CD8-positive, alpha-beta memory T cell (primary cell): ENCODE data around the gene GDF11. TPM values are rescaled to one million over a fixed set of nuclear protein-coding genes. Genes with fewer than 3 reads are reported as not detected.

ENCODE experiments used
- CTCF ChIA-PET: fragments of 350-600 bp; sonication (Branson Sonifier 250); formaldehyde crosslinking; loops from one replicate; lab custom pipeline; 2021; ENCODE audit warnings: antibody characterized with exemption; lab: Charles Lee
- POLR2A ChIA-PET: fragments of 350-600 bp; sonication (Branson Sonifier 250); formaldehyde crosslinking; loops from one replicate; lab custom pipeline; 2021; ENCODE audit warnings: antibody characterized with exemption; lab: Charles Lee
- DNase-seq, 5 donors: peaks; one replicate each; pipeline versions ENCODE4 v3.0.0 to v3.0.0-alpha.2; 2020 to 2022; ENCODE audit warnings: mixed read lengths in 1 of 5
- H3K27ac ChIP-seq: one replicate; pipeline ENCODE4 v1.7.0; 2013; ENCODE audit warnings: low read depth, mild to moderate bottlenecking, low read length, moderate library complexity
- H3K27me3 ChIP-seq: 2 replicates; pipeline ENCODE4 v1.7.0; 2013; ENCODE audit warnings: low read length, mild to moderate bottlenecking; ENCODE audit not compliant: insufficient read depth, poor library complexity, severe bottlenecking
- H3K36me3 ChIP-seq: 2 replicates; pipeline ENCODE4 v1.7.0; 2013; ENCODE audit warnings: mild to moderate bottlenecking, low read length, moderate library complexity; ENCODE audit not compliant: insufficient read depth
- H3K4me1 ChIP-seq: 2 replicates; pipeline ENCODE4 v1.7.0; 2013; ENCODE audit warnings: mild to moderate bottlenecking, low read length, moderate library complexity; ENCODE audit not compliant: insufficient read depth
- H3K4me3 ChIP-seq: 2 replicates; pipeline ENCODE4 v1.7.0; 2013; ENCODE audit warnings: mild to moderate bottlenecking, low read length
- H3K9me3 ChIP-seq: 2 replicates; pipeline ENCODE4 v1.7.0; 2013; ENCODE audit warnings: mild to moderate bottlenecking, low read length
- H3K27ac Mint-ChIP-seq, 8 donors: one replicate each; pipeline ENCODE4 v1.8.0; 2020 to 2021; ENCODE audit warnings: mixed read lengths in 8 of 8, mild to moderate bottlenecking in 6 of 8, inconsistent platforms in 3 of 8, moderate library complexity in 3 of 8
- H3K27me3 Mint-ChIP-seq, 2 donors: one replicate each; pipeline ENCODE4 v1.8.0; 2020 to 2021; ENCODE audit warnings: mixed read lengths in 2 of 2, mild to moderate bottlenecking in 1 of 2, moderate library complexity in 1 of 2
- H3K36me3 Mint-ChIP-seq, 3 donors: one replicate each; pipeline ENCODE4 v1.8.0; 2020 to 2021; ENCODE audit warnings: mixed read lengths in 3 of 3, inconsistent platforms in 1 of 3, mild to moderate bottlenecking in 1 of 3
- H3K4me1 Mint-ChIP-seq, 3 donors: one replicate each; pipeline ENCODE4 v1.8.0; 2020 to 2021; ENCODE audit warnings: mixed read lengths in 3 of 3, inconsistent platforms in 1 of 3, mild to moderate bottlenecking in 1 of 3
- H3K4me3 Mint-ChIP-seq, 7 donors: one replicate each; pipeline ENCODE4 v1.8.0; 2020 to 2021; ENCODE audit warnings: mixed read lengths in 7 of 7, mild to moderate bottlenecking in 6 of 7, moderate library complexity in 4 of 7, inconsistent platforms in 2 of 7
- H3K9me3 Mint-ChIP-seq, 5 donors: one replicate each; pipeline ENCODE4 v1.8.0; 2020 to 2022; ENCODE audit warnings: mixed read lengths in 5 of 5, mild to moderate bottlenecking in 3 of 5, moderate library complexity in 2 of 5, inconsistent platforms in 1 of 5
- polyA plus RNA-seq: library from polyadenylated mRNA; unstranded; fragments of 300-500 nt; fragmentation: Illumina TruSeq; gene quantifications from one replicate; pipeline ENCODE4 v1.2.3, GENCODE V29; 2021
- total RNA-seq, 2 experiments: library from RNA; stranded (reverse); gene quantifications; one replicate each; pipeline ENCODE4 v1.2.3, GENCODE V29; 2021

Gene GDF11
- total and polyA plus RNA-seq, 3 experiments from 2014 or later = 1.4 to 13.5 (median 13.1) TPM

DNA sequence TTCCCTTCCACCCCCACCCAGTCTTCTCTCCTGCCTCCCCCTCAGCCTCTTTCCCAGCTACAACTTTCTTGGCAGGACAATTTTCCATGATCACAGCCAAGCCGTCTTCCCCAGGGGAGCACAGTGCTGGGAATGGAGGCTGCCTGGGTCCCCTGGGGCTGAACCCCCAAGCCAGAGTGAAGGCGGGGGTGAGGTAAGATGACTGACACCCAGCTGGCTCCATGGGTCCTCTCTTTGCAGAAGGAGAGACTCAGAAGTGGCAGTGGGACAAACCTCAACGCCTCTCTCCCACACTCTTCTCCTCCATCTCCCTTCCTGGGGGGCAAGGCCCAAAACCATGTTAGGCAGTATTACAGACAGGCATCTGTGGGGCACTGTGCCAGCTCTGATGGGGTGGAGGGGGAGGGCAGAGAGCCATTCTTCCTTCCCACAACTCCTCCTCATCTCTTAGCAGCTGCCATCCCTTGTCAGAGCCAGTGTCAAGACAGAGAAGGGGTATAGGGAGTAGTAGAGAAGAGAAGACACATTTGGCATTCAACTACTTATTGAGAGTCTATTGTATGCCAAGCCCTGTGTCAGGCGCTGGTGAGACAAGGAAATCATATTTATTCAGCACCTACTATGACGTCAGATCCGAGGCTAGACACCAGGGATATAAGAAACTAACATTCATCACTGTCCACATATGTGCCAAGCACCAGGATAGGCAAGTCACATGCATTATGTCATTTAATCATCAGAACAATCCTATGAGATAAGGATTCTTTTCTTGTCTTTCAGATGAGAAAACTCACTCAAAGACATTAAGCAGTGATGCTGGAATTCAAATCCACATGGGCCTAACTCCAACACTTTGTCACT lies 38.8 kb upstream of the GDF11 start:
- Mint-ChIP-seq H3K9me3 (no peaks in the 10 kb centered on the region), H3K36me3 (peaks cover 0 to 2% (median 0%) of the 10 kb centered on the region in 3 donors), H3K27me3 (peaks cover 19 to 29% of the 10 kb centered on the region in 2 donors), H3K4me3 (no peak overlapping the region), H3K4me1 (peaks cover 17 to 21% (median 19%) of the 10 kb centered on the region in 3 donors), H3K27ac (peak overlapping the region in 1 of 8 donors; percentile 92)
- H3K9me3 ChIP-seq = no peaks in the 10 kb centered on the region
- H3K4me3 ChIP-seq = no peak overlapping the region
- H3K27ac ChIP-seq = no peak overlapping the region
- no peaks in the 10 kb centered on the region for H3K36me3 ChIP-seq
- CTCF ChIA-PET = interaction anchor here (1.1 kb wide), 1 partner anchor 48 kb away, joined by 3 read pairs; no protein-coding TSS in a partner anchor
- H3K27me3 ChIP-seq = peaks cover 12% of the 10 kb centered on the region
- peaks cover 16% of the 10 kb centered on the region for H3K4me1 ChIP-seq
- POLR2A ChIA-PET = no interaction called here
- no peak for DNase-seq

DNA sequence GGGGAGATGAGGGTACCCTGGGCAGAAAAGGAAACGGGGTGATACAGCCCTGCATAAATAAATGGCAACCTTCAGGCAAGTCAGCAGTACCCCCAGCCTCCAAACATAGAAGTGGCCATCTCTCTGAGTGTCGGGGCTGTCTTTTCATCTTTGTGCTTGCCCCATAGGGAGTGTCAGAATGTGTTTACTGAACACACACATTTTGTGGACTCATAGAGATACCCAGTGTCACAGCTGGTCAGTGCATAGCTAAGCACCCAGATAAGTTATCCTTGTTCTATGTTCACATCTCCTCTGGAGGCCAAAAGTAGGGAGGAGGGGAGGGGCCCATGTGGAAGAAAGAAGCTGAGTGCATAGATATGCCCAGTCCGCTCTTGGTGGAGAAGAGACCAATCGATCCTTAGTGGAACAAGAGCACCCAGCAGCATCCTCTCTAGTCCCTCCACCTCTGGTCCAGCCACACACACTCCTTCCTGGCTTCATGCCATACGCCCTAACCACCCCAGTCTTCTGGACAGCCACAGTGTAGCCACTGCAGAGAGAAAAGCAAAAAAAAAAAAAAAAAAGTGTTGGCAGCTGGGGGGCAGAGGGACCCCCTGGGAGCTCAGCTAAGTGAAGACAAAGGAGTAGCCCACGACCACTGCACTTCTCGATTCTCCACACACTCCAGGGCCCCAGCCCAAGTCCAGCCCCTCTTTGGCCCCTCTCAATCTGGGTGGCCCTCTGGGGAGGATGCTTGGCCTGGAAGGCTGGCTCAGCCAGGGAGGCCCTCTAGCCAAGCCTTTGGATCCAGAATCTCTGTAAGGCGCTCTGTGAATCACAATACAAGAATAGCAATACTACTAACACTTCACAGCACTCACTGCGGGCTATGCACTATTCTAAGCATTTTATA lies 37.9 kb upstream of the GDF11 start:
- DNase-seq = peak in 1 of 5 donors; percentile 14
- no peak overlapping the region for H3K27ac ChIP-seq
- no peaks in the 10 kb centered on the region for H3K36me3 Mint-ChIP-seq
- peaks cover 12% of the 10 kb centered on the region for H3K27me3 ChIP-seq
- no peaks in the 10 kb centered on the region for H3K36me3 ChIP-seq
- peaks cover 25 to 27% of the 10 kb centered on the region in 2 donors for H3K27me3 Mint-ChIP-seq
- no peak overlapping the region for H3K4me3 Mint-ChIP-seq
- H3K9me3 ChIP-seq = no peaks in the 10 kb centered on the region
- H3K27ac Mint-ChIP-seq = peak overlapping the region in 1 of 8 donors; percentile 18
- peaks cover 16% of the 10 kb centered on the region for H3K4me1 ChIP-seq
- no peak overlapping the region for H3K4me3 ChIP-seq
- ChIA-PET CTCF (interaction anchor here (1.0 to 1.3 kb wide), 3 partner anchors 49 to 125 kb away, joined by 3 to 5 read pairs (median 4); partner anchors contain the start of gene DNAJC14), POLR2A (no interaction called here)
- H3K4me1 Mint-ChIP-seq = peaks cover 18 to 22% (median 20%) of the 10 kb centered on the region in 3 donors
- no peaks in the 10 kb centered on the region for H3K9me3 Mint-ChIP-seq

DNA sequence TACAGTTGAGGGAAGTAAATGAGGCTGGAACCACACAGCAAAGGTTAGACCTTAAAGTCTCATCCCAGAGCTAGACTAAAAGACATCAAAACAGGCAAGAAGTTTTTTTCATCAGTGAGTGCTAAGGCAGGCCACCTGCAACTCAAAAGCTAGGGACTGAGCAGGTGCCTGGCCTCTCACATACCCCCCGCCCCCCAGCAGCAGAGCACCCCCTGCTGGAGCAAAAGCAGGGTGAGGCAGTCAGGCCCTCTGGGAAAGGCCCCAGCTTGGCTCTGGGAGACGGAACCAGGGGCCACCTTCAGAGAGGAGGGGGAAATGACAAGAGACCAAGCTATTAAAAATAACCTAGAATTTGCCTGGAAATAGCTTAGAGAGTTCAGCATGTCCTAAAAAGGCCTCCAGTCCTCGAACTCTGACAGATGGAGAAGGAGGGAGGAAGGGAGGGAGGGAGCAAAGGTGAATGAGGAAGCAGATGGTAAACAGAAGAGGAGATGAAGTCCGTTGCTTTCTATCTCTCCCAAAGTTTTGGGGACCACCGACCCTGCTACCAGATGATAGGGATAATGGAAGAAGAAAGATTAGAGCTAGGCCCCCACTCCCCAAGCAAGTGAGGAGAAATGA lies 37.0 kb upstream of the GDF11 start:
- peaks cover 25 to 29% of the 10 kb centered on the region in 2 donors for H3K27me3 Mint-ChIP-seq

DNA sequence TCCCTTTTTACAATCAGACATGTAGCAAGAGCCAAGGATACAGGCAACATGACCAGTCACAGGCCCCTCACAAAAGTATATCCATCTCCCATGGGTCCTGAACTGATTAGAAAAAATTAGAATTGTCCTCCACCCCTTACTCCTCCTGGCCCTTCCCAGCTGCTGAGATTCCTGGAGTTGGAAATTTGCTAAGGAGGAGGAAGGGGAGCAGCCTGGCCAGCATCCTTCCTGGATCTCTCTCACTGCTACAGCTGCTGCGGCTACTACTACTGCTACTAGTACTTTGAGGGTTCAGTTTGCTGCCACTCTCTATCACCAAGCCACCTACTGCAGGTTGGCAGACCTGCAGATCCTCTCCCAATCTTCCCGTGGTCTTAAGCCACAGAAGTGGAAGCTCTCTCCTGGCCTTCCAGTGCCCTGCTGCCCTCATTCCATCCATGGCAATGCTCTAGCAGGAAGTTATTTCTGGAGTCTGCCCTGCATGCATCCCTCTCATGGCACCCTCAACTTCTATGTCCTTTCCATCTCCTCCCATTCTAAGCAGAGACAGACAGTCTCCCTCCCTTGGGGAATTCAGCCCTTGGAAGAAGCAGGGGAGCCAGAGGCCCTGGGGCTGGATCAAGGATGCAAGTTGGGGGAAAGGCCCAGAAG lies 36.2 kb upstream of the GDF11 start:
- H3K36me3 ChIP-seq = no peaks in the 10 kb centered on the region
- no peak overlapping the region for H3K27ac ChIP-seq
- peak overlapping the region; percentile 67 to 93 (median 74) for H3K4me3 Mint-ChIP-seq
- no peak for DNase-seq
- H3K4me1 Mint-ChIP-seq = peaks cover 18 to 22% (median 20%) of the 10 kb centered on the region in 3 donors
- H3K9me3 Mint-ChIP-seq = no peaks in the 10 kb centered on the region
- ChIA-PET CTCF (interaction anchor here (1.1 to 1.4 kb wide), 4 partner anchors 18 to 123 kb away, joined by 4 to 5 read pairs (median 4); partner anchors contain the start of gene DNAJC14), POLR2A (interaction anchor here (1.0 kb wide), 1 partner anchor 9 kb away, joined by 3 read pairs; no protein-coding TSS in a partner anchor)
- H3K27ac Mint-ChIP-seq = peak overlapping the region in 2 of 8 donors; percentile 24 to 93
- H3K9me3 ChIP-seq = no peaks in the 10 kb centered on the region
- H3K36me3 Mint-ChIP-seq = no peaks in the 10 kb centered on the region
- H3K27me3 Mint-ChIP-seq = peaks cover 25 to 29% of the 10 kb centered on the region in 2 donors
- H3K4me3 ChIP-seq = no peak overlapping the region
- peaks cover 12% of the 10 kb centered on the region for H3K27me3 ChIP-seq
- peaks cover 16% of the 10 kb centered on the region for H3K4me1 ChIP-seq

More for the DNA sequence above, 37.0 kb upstream of the GDF11 start:
- Histone ChIP-seq H3K4me1 (peaks cover 16% of the 10 kb centered on the region), H3K27ac (no peak overlapping the region), H3K36me3 (no peaks in the 10 kb centered on the region), H3K27me3 (peaks cover 12% of the 10 kb centered on the region), H3K4me3 (no peak overlapping the region), H3K9me3 (no peaks in the 10 kb centered on the region)
- no peak overlapping the region for H3K27ac Mint-ChIP-seq
- DNase-seq = peak in 1 of 5 donors; percentile 47
- no peaks in the 10 kb centered on the region for H3K36me3 Mint-ChIP-seq
- no peaks in the 10 kb centered on the region for H3K9me3 Mint-ChIP-seq
- peaks cover 18 to 22% (median 20%) of the 10 kb centered on the region in 3 donors for H3K4me1 Mint-ChIP-seq
- H3K4me3 Mint-ChIP-seq = peak overlapping the region in 5 of 7 donors; percentile 34 to 61 (median 54)
- ChIA-PET CTCF (interaction anchor here (1.0 to 1.3 kb wide), 3 partner anchors 60 to 124 kb away, joined by 4 to 5 read pairs (median 4); partner anchors contain the start of gene DNAJC14), POLR2A (interaction anchor here (1.0 kb wide), 1 partner anchor 10 kb away, joined by 3 read pairs; no protein-coding TSS in a partner anchor)

DNA sequence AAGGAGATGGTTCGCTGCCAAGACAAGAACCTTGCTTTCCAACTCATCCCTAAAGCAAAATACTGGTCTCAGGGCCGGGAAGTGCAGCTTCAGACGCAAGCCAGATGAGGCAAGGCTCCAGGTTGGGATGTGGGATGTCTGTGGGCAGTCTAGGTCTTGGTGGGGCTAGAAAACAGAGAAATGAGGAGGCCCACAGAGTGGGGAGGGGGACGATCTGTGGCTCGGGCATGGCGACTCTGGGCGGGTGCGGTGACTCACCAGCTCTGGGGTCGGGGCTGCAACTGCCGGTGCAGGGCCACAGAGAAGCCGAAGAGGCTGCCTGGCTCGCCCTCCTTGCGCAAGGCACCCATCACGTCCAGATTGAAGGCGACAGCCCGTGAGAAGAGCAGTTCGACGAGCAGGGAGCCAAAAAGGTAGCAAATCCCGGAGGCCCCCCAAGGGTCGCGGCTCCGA lies 35.7 kb upstream of the GDF11 start:
- Mint-ChIP-seq H3K9me3 (no peaks in the 10 kb centered on the region), H3K36me3 (no peaks in the 10 kb centered on the region), H3K4me3 (peak overlapping the region; percentile 67 to 93 (median 74)), H3K4me1 (peaks cover 18 to 22% (median 20%) of the 10 kb centered on the region in 3 donors), H3K27me3 (peaks cover 25 to 29% of the 10 kb centered on the region in 2 donors), H3K27ac (peak overlapping the region in 2 of 8 donors; percentile 24 to 81)
- Histone ChIP-seq H3K4me1 (peaks cover 16% of the 10 kb centered on the region), H3K4me3 (no peak overlapping the region), H3K9me3 (no peaks in the 10 kb centered on the region), H3K36me3 (no peaks in the 10 kb centered on the region), H3K27me3 (peaks cover 12% of the 10 kb centered on the region), H3K27ac (no peak overlapping the region)
- no peak for DNase-seq
- ChIA-PET POLR2A (no interaction called here), CTCF (interaction anchor here (1.1 to 1.4 kb wide), 3 partner anchors 17 to 61 kb away, joined by 4 to 5 read pairs (median 4); no protein-coding TSS in a partner anchor)

DNA sequence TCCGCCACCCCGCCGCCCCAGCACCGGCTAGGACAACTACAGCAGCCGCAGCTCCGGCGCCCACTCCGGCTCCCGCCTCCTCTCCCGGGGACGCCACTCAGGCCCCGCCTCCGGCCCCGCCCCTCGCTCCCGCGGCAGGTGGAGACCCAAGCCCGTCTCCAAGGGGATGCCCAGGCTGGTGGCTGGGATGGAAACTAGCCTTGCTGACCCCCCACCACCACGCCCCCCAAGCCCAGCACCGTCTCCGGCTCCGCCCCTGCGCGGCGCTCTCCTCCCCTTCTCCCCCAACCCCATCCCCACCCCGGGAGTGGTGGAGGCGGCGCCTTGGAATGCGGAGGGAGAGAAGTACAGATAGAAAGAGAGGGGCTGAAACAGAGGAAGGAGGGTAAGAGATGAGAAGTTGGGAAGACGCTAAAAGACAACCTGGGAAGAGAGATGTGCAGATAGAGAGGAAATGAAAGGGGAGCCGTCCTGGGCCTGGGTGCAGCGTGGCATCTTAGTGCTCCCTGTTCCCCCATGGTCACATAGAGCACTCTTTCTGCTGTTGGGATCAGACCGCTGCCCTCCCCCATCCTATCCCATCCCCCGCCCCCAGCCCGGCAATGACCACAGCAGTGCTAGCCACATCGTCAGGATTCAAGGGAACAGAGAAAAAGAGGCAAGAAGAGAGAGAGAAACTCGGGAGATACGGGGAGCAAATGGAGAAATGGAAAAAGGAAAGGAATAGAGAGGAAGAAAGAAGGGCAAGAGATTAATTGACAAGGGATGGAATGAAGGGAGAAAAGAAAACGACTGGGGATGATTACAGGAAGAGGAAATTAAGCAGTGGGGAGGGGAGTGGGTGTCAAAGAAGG lies 34.9 kb upstream of the GDF11 start, which contains the start of gene ITGA7:
ITGA7 (minus strand) TSS at position 64 of the 854 bp plus-strand sequence. CDS start 222 bp downstream, outside the sequence.
- Mint-ChIP-seq H3K4me1 (peaks cover 18 to 22% (median 20%) of the 10 kb centered on the region in 3 donors), H3K27me3 (peaks cover 25 to 28% of the 10 kb centered on the region in 2 donors), H3K36me3 (no peaks in the 10 kb centered on the region), H3K9me3 (no peaks in the 10 kb centered on the region), H3K27ac (peak within 1 kb of the TSS in 4 of 8 donors; percentile 35 to 81 (median 60)), H3K4me3 (peak within 1 kb of the TSS; percentile 71 to 93 (median 87))
- Histone ChIP-seq H3K4me3 (peak within 1 kb of the TSS; percentile 60), H3K4me1 (peaks cover 16% of the 10 kb centered on the region), H3K27ac (no peak within 1 kb of the TSS), H3K27me3 (peaks cover 12% of the 10 kb centered on the region), H3K36me3 (no peaks in the 10 kb centered on the region), H3K9me3 (no peaks in the 10 kb centered on the region)
- POLR2A ChIA-PET = no interaction called here
- CTCF ChIA-PET = interaction anchor here (1.4 kb wide), 2 partner anchors 17 to 52 kb away, joined by 4 to 5 read pairs; no protein-coding TSS in a partner anchor
- peak; percentile 36 to 73 (median 52) for DNase-seq
